Measurements from ENCODE around the gene TXNDC11. TPM values are rescaled to one million over a fixed set of nuclear protein-coding genes. Genes with fewer than 3 reads are reported as not detected.
A peak's percentile ranks its signal among the peaks of the same experiment; 100 is the strongest.

Gene TXNDC11
- polyA plus RNA-seq, 2 of the 4 experiments (the other 2 are of a cell fraction) = 22.7 to 42.4 TPM

DNA sequence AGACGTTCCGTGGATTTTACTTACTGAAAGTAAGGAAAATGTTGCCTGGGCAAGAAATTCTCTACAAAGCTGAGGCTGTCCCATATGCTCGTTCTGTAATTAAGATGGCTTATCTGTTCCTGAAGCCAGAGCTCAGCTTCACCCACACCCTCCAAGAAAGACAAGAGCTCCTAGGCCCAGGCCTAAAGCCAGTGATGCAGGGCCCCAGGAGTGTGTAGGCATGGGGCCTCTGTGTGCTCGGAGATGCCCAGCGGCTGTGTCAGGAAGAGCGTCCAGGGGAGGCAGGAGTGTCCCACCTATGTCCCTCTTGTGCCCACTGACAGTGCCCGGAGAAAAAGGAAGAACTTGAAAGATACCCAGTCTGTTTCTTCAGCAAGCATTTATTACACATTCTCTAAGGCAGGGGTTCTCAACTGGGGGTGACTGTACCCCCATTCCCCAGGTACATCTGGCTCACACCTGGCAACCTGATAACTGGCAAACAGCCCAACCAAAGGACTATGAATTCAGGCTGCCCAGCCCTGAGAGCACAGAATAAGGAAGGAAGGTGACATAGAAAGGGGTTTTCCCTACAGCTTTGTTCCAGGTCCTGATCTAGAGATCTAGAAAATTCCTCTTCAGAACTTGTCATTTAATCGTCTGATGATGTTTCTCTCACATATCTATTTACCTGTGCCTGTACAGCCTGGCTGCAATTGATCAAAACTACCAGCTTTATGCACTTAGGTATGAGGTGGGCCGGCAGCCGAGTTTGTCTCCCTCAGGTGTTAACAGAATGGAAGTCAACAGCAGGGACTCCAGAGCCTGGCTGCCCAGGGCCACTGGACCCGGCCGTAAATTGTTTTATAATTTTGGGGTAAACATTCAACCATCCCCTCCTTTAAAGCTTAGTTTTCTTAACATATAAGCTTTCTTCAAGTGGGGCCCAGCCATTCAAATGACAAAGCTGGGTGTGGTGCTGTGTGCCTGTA is 62.4 kb downstream of the TXNDC11 start:
- DNase-seq (ENCODE audit: low read depth in 1 of 2, low spot score in 1 of 2) (no peak), FAIRE-seq (no peak), ATAC-seq (no peak)
- WGBS (ENCODE audit: missing lambda C conversion rate) = 95% methylated on average over 12 of the region's 12 CpGs
- no peaks in the 10 kb centered on the region for H3K9me3 ChIP-seq
- H3K4me2 ChIP-seq = no peak overlapping the region
- TF ChIP-seq CHD4 (IDR thresholded peaks at IDR 0.05; ENCODE audit: borderline replicate concordance) (no peak), ZC3H11A (IDR thresholded peaks at IDR 0.05) (no peak), POLR2A (IDR thresholded peaks at IDR 0.05; ENCODE audit: low read length) (no peak)
- POLR2A ChIA-PET = no interaction called here
- H3K27ac ChIP-seq = no peak overlapping the region; a peak in 1 of 6 replicates
- H3K4me3 ChIP-seq = no peak overlapping the region
- H3K4me1 ChIP-seq = peaks cover 47% of the 10 kb centered on the region
- CTCF ChIA-PET = interaction anchor here (0.6 to 1.8 kb wide), 5 partner anchors 28 to 284 kb away, joined by 3 to 6 read pairs (median 5); no protein-coding TSS in a partner anchor

DNA sequence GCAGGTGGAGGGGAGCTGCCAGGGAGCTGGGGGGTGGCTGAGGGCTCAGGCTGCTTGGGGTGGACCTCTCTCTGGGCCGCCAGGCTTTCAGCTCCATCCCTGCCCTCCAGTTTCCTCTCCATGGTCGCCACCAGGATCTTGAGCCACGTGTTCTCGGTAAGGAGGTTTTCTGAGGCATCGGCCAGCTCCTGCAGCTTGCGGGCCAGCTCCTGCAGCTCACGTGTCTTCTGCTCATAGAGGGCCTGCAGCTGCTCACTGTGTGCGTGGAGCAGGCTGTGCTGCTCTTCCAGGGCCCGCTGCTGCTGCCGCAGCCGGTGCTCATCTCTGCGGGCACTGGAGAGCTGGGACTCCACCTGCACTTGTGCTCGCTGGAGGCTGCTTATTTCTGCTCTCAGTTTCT is 63.4 kb downstream of the TXNDC11 start:
- ATAC-seq = no peak

DNA sequence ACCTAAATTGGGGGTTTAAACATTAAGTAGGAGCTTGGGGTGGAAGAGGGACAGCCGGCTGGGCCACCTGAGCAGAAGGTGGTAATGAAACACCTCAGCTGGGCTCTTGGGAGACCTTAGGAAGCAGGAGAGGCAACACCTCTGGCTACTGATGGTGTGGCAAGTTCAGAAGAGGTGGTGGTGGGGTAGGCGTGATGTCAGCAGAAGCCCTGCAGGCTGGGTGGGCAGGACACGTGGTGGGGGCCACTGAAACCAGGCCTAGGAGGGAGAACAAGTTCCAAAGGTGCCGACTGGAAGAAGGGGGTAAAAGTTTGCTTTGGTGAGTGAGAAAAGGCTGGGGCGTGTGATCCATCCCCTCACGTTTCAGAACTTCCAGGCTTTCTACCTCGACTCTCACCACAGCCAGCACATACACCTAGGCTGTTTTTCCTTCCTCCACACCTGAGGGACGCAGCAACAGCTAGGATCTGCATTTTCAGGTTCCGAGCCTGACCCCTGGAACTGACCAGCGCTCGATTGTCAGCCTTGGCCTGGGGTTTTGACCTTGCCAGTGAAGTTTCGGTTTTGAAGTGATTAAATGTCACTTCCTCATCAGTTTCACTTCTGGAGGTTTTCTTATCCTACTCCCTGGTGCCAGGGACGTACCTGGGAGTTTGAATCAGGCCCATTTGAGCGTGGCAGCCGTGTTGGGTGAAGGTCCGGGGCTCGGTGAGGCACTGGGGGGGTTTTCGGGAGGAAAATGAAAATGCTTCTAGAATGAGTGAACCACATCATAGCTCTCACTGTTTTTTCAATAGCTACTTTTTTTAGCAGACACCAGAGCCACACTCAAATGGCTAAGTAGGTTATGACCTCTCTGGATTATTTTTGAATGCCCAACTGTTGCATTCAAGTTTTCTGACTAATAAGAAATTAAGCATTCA is 64.4 kb downstream of the TXNDC11 start:
- no peak for ATAC-seq
- ChIA-PET POLR2A (no interaction called here), CTCF (interaction anchor here (0.9 to 5.2 kb wide), 10 partner anchors 12 to 390 kb away, joined by 3 to 25 read pairs (median 4); partner anchors contain the start of gene ZC3H7A)
- no peak for DNase-seq (ENCODE audit: low read depth in 1 of 2, low spot score in 1 of 2)
- TF ChIP-seq GATA3 (IDR thresholded peaks at IDR 0.05; ENCODE audit: borderline replicate concordance) (no peak), HOXB5 (CRISPR knock-in tag; IDR thresholded peaks at IDR 0.05) (no peak), EHMT2 (IDR thresholded peaks at IDR 0.05; ENCODE audit: low read depth) (no peak), POLR2AphosphoS2 (conservative IDR thresholded peaks at IDR 0.05; ENCODE audit: low read length) (no peak), ZC3H11A (IDR thresholded peaks at IDR 0.05) (no peak), NFE2L2 (conservative IDR thresholded peaks at IDR 0.05; ENCODE audit: low read length) (no peak), TFCP2L1 (CRISPR knock-in tag; IDR thresholded peaks at IDR 0.05) (no peak), EHF (CRISPR knock-in tag; IDR thresholded peaks at IDR 0.05) (no peak), TP53 (CRISPR knock-in tag; IDR thresholded peaks at IDR 0.05) (no peak), CBX2 (IDR thresholded peaks at IDR 0.05; ENCODE audit: borderline replicate concordance, low read depth) (no peak), CHD4 (IDR thresholded peaks at IDR 0.05; ENCODE audit: borderline replicate concordance) (no peak), EP300 (IDR thresholded peaks at IDR 0.05) (no peak), MYC (IDR thresholded peaks at IDR 0.05; ENCODE audit: borderline replicate concordance, low read length) (no peak), ESRRA (IDR thresholded peaks at IDR 0.05; ENCODE audit: borderline replicate concordance, low read length) (no peak)
- TF ChIP-seq, protein P1, sequence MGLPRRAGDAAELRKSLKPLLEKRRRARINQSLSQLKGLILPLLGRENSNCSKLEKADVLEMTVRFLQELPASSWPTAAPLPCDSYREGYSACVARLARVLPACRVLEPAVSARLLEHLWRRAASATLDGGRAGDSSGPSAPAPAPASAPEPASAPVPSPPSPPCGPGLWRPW (IDR thresholded peaks at IDR 0.05) = no peak
- TF ChIP-seq, protein P2, sequence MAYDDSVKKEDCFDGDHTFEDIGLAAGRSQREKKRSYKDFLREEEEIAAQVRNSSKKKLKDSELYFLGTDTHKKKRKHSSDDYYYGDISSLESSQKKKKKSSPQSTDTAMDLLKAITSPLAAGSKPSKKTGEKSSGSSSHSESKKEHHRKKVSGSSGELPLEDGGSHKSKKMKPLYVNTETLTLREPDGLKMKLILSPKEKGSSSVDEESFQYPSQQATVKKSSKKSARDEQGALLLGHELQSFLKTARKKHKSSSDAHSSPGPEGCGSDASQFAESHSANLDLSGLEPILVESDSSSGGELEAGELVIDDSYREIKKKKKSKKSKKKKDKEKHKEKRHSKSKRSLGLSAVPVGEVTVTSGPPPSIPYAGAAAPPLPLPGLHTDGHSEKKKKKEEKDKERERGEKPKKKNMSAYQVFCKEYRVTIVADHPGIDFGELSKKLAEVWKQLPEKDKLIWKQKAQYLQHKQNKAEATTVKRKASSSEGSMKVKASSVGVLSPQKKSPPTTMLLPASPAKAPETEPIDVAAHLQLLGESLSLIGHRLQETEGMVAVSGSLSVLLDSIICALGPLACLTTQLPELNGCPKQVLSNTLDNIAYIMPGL (CRISPR knock-in tag; IDR thresholded peaks at IDR 0.05; ENCODE audit: borderline replicate concordance) = no peak
- Histone ChIP-seq H3K4me1 (peaks cover 64% of the 10 kb centered on the region), H3K4me3 (no peak overlapping the region), H3K27ac (peak overlapping the region; percentile 6 to 58; a peak in 3 of 6 replicates), H3K4me2 (no peak overlapping the region), H3K9me3 (no peaks in the 10 kb centered on the region)
- WGBS (ENCODE audit: missing lambda C conversion rate) = 92% methylated on average over 18 of the region's 18 CpGs
- FAIRE-seq = no peak

More for the DNA sequence above, 63.4 kb downstream of the TXNDC11 start:
- Histone ChIP-seq H3K9me3 (no peaks in the 10 kb centered on the region), H3K4me2 (no peak overlapping the region), H3K27ac (no peak overlapping the region; a peak in 1 of 6 replicates), H3K4me3 (no peak overlapping the region), H3K4me1 (peaks cover 57% of the 10 kb centered on the region)
- DNase-seq (ENCODE audit: low read depth in 1 of 2, low spot score in 1 of 2) = no peak
- no peak for FAIRE-seq
- ChIA-PET CTCF (interaction anchor here (0.6 to 5.2 kb wide), 7 partner anchors 10 to 283 kb away, joined by 3 to 25 read pairs (median 6); no protein-coding TSS in a partner anchor), POLR2A (interaction anchor here (0.5 kb wide), 1 partner anchor 90 kb away, joined by 4 read pairs; no protein-coding TSS in a partner anchor)
- 89% methylated on average over 12 of the region's 13 CpGs for WGBS (ENCODE audit: missing lambda C conversion rate)
- no peak for TF ChIP-seq FOSB (CRISPR knock-in tag; IDR thresholded peaks at IDR 0.05)
- no peak for TF ChIP-seq JUNB (IDR thresholded peaks at IDR 0.05)
- TF ChIP-seq CEBPB (IDR thresholded peaks at IDR 0.05) = no peak
- TF ChIP-seq, protein P3, sequence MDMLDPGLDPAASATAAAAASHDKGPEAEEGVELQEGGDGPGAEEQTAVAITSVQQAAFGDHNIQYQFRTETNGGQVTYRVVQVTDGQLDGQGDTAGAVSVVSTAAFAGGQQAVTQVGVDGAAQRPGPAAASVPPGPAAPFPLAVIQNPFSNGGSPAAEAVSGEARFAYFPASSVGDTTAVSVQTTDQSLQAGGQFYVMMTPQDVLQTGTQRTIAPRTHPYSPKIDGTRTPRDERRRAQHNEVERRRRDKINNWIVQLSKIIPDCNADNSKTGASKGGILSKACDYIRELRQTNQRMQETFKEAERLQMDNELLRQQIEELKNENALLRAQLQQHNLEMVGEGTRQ (IDR thresholded peaks at IDR 0.05) = no peak
- TF ChIP-seq EP300 (IDR thresholded peaks at IDR 0.05) = no peak
- no peak for TF ChIP-seq KDM1A (IDR thresholded peaks at IDR 0.05; ENCODE audit: low read depth)
- TF ChIP-seq EHMT2 (IDR thresholded peaks at IDR 0.05; ENCODE audit: low read depth) = no peak
- TF ChIP-seq, protein P1 (IDR thresholded peaks at IDR 0.05) = no peak
- TF ChIP-seq RARB (CRISPR knock-in tag; IDR thresholded peaks at IDR 0.05) = no peak

All from A549 (cell line).